Measurements from ENCODE around the gene ARHGEF3. TPM values are rescaled to one million over a fixed set of nuclear protein-coding genes. Genes with fewer than 3 reads are reported as not detected.
A peak's percentile ranks its signal among the peaks of the same experiment; 100 is the strongest.

ARHGEF3 gene
- total RNA-seq, 1 experiment from 2014 or later, result 4.4 TPM

DNA sequence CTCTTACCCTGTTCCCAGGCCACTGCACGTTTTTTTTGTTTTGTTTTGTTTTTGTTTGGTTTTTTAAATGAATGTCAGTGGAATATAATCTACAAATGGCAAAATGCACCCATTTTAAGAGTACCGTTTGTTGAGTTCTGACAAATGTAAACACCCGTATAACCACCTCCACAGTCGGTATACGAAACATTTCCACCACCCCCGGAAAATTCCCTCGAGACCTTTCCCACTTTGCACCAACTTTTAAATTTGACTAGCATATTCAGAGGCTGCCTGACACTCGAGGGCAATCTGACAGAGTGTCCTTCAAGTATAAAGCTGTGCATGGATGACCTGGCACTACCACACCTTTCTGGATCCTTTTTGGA lies 613 bp upstream of the ARHGEF3 start:
- Histone ChIP-seq H4K5ac (ENCODE audit: insufficient read length, low read depth, low read length) (no peak overlapping the region), H3K27me3 (ENCODE audit: insufficient read depth, low read length) (no peaks in the 10 kb centered on the region; the same call in 1 of the 2 replicates), H3K18ac (ENCODE audit: insufficient read length, low read depth, low read length) (no peak overlapping the region), H3K4me1 (ENCODE audit: insufficient read depth, low read length) (peaks cover 2% of the 10 kb centered on the region; the same call in 1 of the 2 replicates), H3T11ph (ENCODE audit: low read length) (no peak overlapping the region), H2BK12ac (ENCODE audit: insufficient read length, low read depth, low read length) (no peak overlapping the region), H3K79me1 (ENCODE audit: insufficient read depth, low read depth, low read length, poor library complexity, severe bottlenecking) (no peaks in the 10 kb centered on the region), H3K14ac (ENCODE audit: insufficient read depth, low read length) (no peak overlapping the region), H3K79me2 (ENCODE audit: insufficient read depth, low read length) (no peaks in the 10 kb centered on the region), H2AFZ (ENCODE audit: low read length) (no peak overlapping the region), H3K9ac (ENCODE audit: extremely low read depth, insufficient read length, low read length) (no peak overlapping the region), H3K27ac (ENCODE audit: insufficient read length, low read depth, low read length) (no peak overlapping the region), H2BK20ac (ENCODE audit: low read depth, low read length, poor library complexity, severe bottlenecking) (no peak overlapping the region), H4K8ac (replicated peaks; ENCODE audit: insufficient read length, low read depth, low read length) (no peak overlapping the region), H4K91ac (ENCODE audit: insufficient read length, low read depth, low read length) (no peak overlapping the region), H3K4me2 (ENCODE audit: insufficient read depth, insufficient read length, low read length) (peak overlapping the region; percentile 90), H3K23me2 (ENCODE audit: insufficient read length, low read depth, low read length, poor library complexity, severe bottlenecking) (peaks cover 5% of the 10 kb centered on the region), H2BK120ac (ENCODE audit: low read depth, low read length, poor library complexity, severe bottlenecking) (no peak overlapping the region), H2BK5ac (ENCODE audit: insufficient read length, low read length) (no peak overlapping the region), H3K56ac (ENCODE audit: insufficient read length, low read depth, low read length) (no peak overlapping the region), H4K20me1 (ENCODE audit: control insufficient read depth, insufficient read depth, insufficient read length) (no peaks in the 10 kb centered on the region), H3K23ac (ENCODE audit: insufficient read length, low read depth, low read length) (no peak overlapping the region), H2AK5ac (ENCODE audit: insufficient read length, low read length) (no peak overlapping the region), H3K9me3 (ENCODE audit: control insufficient read depth, low read depth, low read length) (no peaks in the 10 kb centered on the region), H3K4ac (ENCODE audit: low read depth, low read length) (no peak overlapping the region), H2BK15ac (ENCODE audit: low read depth, low read length) (no peak overlapping the region)
- Mint-ChIP-seq H3K4me3 (peak overlapping the region; percentile 77 to 80), H3K9me3 (no peaks in the 10 kb centered on the region; a peak in 1 of 5 replicates), H3K36me3 (ENCODE audit: insufficient read depth in 1 of 3, low read depth in 3 of 3) (no peaks in the 10 kb centered on the region), H3K27me3 (ENCODE audit: low read depth) (peaks cover 15% of the 10 kb centered on the region), H3K4me1 (peaks cover 22 to 24% of the 10 kb centered on the region in 2 experiments), H3K27ac (no peak overlapping the region)
- DNase-seq, result no peak
- TF ChIP-seq, protein P1, sequence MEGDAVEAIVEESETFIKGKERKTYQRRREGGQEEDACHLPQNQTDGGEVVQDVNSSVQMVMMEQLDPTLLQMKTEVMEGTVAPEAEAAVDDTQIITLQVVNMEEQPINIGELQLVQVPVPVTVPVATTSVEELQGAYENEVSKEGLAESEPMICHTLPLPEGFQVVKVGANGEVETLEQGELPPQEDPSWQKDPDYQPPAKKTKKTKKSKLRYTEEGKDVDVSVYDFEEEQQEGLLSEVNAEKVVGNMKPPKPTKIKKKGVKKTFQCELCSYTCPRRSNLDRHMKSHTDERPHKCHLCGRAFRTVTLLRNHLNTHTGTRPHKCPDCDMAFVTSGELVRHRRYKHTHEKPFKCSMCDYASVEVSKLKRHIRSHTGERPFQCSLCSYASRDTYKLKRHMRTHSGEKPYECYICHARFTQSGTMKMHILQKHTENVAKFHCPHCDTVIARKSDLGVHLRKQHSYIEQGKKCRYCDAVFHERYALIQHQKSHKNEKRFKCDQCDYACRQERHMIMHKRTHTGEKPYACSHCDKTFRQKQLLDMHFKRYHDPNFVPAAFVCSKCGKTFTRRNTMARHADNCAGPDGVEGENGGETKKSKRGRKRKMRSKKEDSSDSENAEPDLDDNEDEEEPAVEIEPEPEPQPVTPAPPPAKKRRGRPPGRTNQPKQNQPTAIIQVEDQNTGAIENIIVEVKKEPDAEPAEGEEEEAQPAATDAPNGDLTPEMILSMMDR (conservative IDR thresholded peaks at IDR 0.05), result no peak
- WGBS (ENCODE audit: extremely low coverage, insufficient read length, low lambda C conversion rate), result no CpG with 5 or more reads among the region's 8 CpGs
